ENCODE data around the gene MAN2A2.

DNA sequence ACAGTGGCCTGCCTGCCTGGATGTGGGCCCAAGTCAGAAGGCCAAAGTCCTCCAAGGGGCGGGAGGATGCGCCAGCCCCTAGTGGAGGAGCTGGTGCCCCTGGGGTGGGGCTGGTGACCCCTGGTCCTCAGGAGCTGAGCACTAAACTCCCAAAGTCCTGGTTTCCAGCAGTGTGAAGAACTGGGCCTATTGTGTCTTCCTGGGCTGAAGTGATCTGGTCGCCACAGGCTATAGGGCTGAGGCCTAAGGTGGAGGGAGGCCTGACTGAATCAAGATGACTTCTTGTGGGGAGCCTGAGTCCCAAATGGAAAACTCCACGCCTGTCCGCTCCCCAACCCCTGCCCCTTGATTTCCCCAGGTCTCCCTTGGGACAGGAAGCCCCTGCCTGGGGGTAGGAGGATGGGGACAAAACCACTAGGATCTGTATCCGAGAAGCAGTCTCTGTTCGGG lies 19.6 kb upstream of the MAN2A2 start:
- TF ChIP-seq, protein P1, sequence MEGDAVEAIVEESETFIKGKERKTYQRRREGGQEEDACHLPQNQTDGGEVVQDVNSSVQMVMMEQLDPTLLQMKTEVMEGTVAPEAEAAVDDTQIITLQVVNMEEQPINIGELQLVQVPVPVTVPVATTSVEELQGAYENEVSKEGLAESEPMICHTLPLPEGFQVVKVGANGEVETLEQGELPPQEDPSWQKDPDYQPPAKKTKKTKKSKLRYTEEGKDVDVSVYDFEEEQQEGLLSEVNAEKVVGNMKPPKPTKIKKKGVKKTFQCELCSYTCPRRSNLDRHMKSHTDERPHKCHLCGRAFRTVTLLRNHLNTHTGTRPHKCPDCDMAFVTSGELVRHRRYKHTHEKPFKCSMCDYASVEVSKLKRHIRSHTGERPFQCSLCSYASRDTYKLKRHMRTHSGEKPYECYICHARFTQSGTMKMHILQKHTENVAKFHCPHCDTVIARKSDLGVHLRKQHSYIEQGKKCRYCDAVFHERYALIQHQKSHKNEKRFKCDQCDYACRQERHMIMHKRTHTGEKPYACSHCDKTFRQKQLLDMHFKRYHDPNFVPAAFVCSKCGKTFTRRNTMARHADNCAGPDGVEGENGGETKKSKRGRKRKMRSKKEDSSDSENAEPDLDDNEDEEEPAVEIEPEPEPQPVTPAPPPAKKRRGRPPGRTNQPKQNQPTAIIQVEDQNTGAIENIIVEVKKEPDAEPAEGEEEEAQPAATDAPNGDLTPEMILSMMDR (IDR thresholded peaks at IDR 0.05; ENCODE audit: low read depth, low read length, poor library complexity, severe bottlenecking): no peak
- no peak for TF ChIP-seq EZH2phosphoT487 (IDR thresholded peaks at IDR 0.05; ENCODE audit: borderline replicate concordance, low read length)

Data from DOHH2 (cell line).